ENCODE measurements around the gene BRINP2.

BRINP2 gene

GRCh38 chr1:177200290-177200689, 29.5 kb downstream of the BRINP2 start:
- Histone ChIP-seq H3K27me3 (ENCODE audit: control insufficient read depth in 1 of 2, insufficient read depth in 2 of 2, low read length in 2 of 2) (no peaks in the 10 kb centered on the region), H3K4me1 (ENCODE audit: insufficient read depth, low read length) (no peaks in the 10 kb centered on the region), H3K9me3 (ENCODE audit: low read length) (no peaks in the 10 kb centered on the region), H3K9ac (ENCODE audit: low read length) (no peak overlapping the region), H3K27ac (ENCODE audit: low read depth, low read length) (no peak overlapping the region), H3K36me3 (ENCODE audit: insufficient read depth, low read length) (no peaks in the 10 kb centered on the region), H3K4me3 (ENCODE audit: low read depth in 1 of 2, low read length in 2 of 2) (no peak overlapping the region)

- H3K27me3 ChIP-seq (ENCODE audit: control insufficient read depth in 1 of 2, insufficient read depth in 2 of 2, low read length in 2 of 2), result no peaks in the 10 kb centered on the region
- H3K9me3 ChIP-seq (ENCODE audit: low read length), result no peaks in the 10 kb centered on the region
- H3K9ac ChIP-seq (ENCODE audit: low read length), result no peak overlapping the region
- no peak overlapping the region for H3K4me3 ChIP-seq (ENCODE audit: low read depth in 1 of 2, low read length in 2 of 2)
- H3K36me3 ChIP-seq (ENCODE audit: insufficient read depth, low read length), result no peaks in the 10 kb centered on the region
- no peak overlapping the region for H3K27ac ChIP-seq (ENCODE audit: low read depth, low read length)
- peaks cover 9% of the 10 kb centered on the region for H3K4me1 ChIP-seq (ENCODE audit: insufficient read depth, low read length)
Observed at GRCh38 chr1:177206831-177207355, 36.1 kb downstream of the BRINP2 start.

GRCh38 chr1:177208920-177209319, 38.2 kb downstream of the BRINP2 start:
- H3K4me3 ChIP-seq (ENCODE audit: low read depth in 1 of 2, low read length in 2 of 2), result no peak overlapping the region
- H3K27me3 ChIP-seq (ENCODE audit: control insufficient read depth in 1 of 2, insufficient read depth in 2 of 2, low read length in 2 of 2), result no peaks in the 10 kb centered on the region
- H3K27ac ChIP-seq (ENCODE audit: low read depth, low read length), result no peak overlapping the region
- peaks cover 9% of the 10 kb centered on the region for H3K4me1 ChIP-seq (ENCODE audit: insufficient read depth, low read length)
- H3K36me3 ChIP-seq (ENCODE audit: insufficient read depth, low read length), result no peaks in the 10 kb centered on the region
- H3K9me3 ChIP-seq (ENCODE audit: low read length), result no peaks in the 10 kb centered on the region
- no peak overlapping the region for H3K9ac ChIP-seq (ENCODE audit: low read length)

GRCh38 chr1:177209357-177209756, 38.6 kb downstream of the BRINP2 start:
- Histone ChIP-seq H3K9me3 (ENCODE audit: low read length) (no peaks in the 10 kb centered on the region), H3K27me3 (ENCODE audit: control insufficient read depth in 1 of 2, insufficient read depth in 2 of 2, low read length in 2 of 2) (no peaks in the 10 kb centered on the region), H3K4me3 (ENCODE audit: low read depth in 1 of 2, low read length in 2 of 2) (no peak overlapping the region), H3K36me3 (ENCODE audit: insufficient read depth, low read length) (no peaks in the 10 kb centered on the region), H3K9ac (ENCODE audit: low read length) (no peak overlapping the region), H3K4me1 (ENCODE audit: insufficient read depth, low read length) (peaks cover 9% of the 10 kb centered on the region), H3K27ac (ENCODE audit: low read depth, low read length) (no peak overlapping the region)

GRCh38 chr1:177210071-177210470, 39.3 kb downstream of the BRINP2 start:
- Histone ChIP-seq H3K9me3 (ENCODE audit: low read length) (no peaks in the 10 kb centered on the region), H3K4me3 (ENCODE audit: low read depth in 1 of 2, low read length in 2 of 2) (no peak overlapping the region)

GRCh38 chr1:177211231-177211630, 40.5 kb downstream of the BRINP2 start:
- Histone ChIP-seq H3K27me3 (ENCODE audit: control insufficient read depth in 1 of 2, insufficient read depth in 2 of 2, low read length in 2 of 2) (no peaks in the 10 kb centered on the region), H3K4me1 (ENCODE audit: insufficient read depth, low read length) (peaks cover 9% of the 10 kb centered on the region), H3K27ac (ENCODE audit: low read depth, low read length) (no peak overlapping the region), H3K36me3 (ENCODE audit: insufficient read depth, low read length) (no peaks in the 10 kb centered on the region), H3K9ac (ENCODE audit: low read length) (no peak overlapping the region), H3K4me3 (ENCODE audit: low read depth in 1 of 2, low read length in 2 of 2) (no peak overlapping the region), H3K9me3 (ENCODE audit: low read length) (no peaks in the 10 kb centered on the region)

More at GRCh38 chr1:177210071-177210470, 39.3 kb downstream of the BRINP2 start:
- Histone ChIP-seq H3K27ac (ENCODE audit: low read depth, low read length) (no peak overlapping the region), H3K27me3 (ENCODE audit: control insufficient read depth in 1 of 2, insufficient read depth in 2 of 2, low read length in 2 of 2) (no peaks in the 10 kb centered on the region), H3K9ac (ENCODE audit: low read length) (no peak overlapping the region), H3K36me3 (ENCODE audit: insufficient read depth, low read length) (no peaks in the 10 kb centered on the region), H3K4me1 (ENCODE audit: insufficient read depth, low read length) (peaks cover 9% of the 10 kb centered on the region)

GRCh38 chr1:177216587-177217202, 45.9 kb downstream of the BRINP2 start:
- H3K9me3 ChIP-seq (ENCODE audit: low read length), result no peaks in the 10 kb centered on the region
- no peaks in the 10 kb centered on the region for H3K36me3 ChIP-seq (ENCODE audit: insufficient read depth, low read length)
- H3K4me1 ChIP-seq (ENCODE audit: insufficient read depth, low read length), result no peaks in the 10 kb centered on the region
- H3K27ac ChIP-seq (ENCODE audit: low read depth, low read length), result no peak overlapping the region
- no peak overlapping the region for H3K9ac ChIP-seq (ENCODE audit: low read length)
- H3K4me3 ChIP-seq (ENCODE audit: low read depth in 1 of 2, low read length in 2 of 2), result no peak overlapping the region
- H3K27me3 ChIP-seq (ENCODE audit: control insufficient read depth in 1 of 2, insufficient read depth in 2 of 2, low read length in 2 of 2), result no peaks in the 10 kb centered on the region

GRCh38 chr1:177219554-177220458, 49.0 kb downstream of the BRINP2 start:
- no peak overlapping the region for H3K4me3 ChIP-seq (ENCODE audit: low read depth in 1 of 2, low read length in 2 of 2)
- H3K36me3 ChIP-seq (ENCODE audit: insufficient read depth, low read length), result no peaks in the 10 kb centered on the region
- no peaks in the 10 kb centered on the region for H3K4me1 ChIP-seq (ENCODE audit: insufficient read depth, low read length)
- H3K9ac ChIP-seq (ENCODE audit: low read length), result no peak overlapping the region
- no peaks in the 10 kb centered on the region for H3K27me3 ChIP-seq (ENCODE audit: control insufficient read depth in 1 of 2, insufficient read depth in 2 of 2, low read length in 2 of 2)
- no peak overlapping the region for H3K27ac ChIP-seq (ENCODE audit: low read depth, low read length)
- no peaks in the 10 kb centered on the region for H3K9me3 ChIP-seq (ENCODE audit: low read length)

GRCh38 chr1:177223359-177223758, 52.6 kb downstream of the BRINP2 start:
- Histone ChIP-seq H3K27me3 (ENCODE audit: control insufficient read depth in 1 of 2, insufficient read depth in 2 of 2, low read length in 2 of 2) (no peaks in the 10 kb centered on the region), H3K4me3 (ENCODE audit: low read depth in 1 of 2, low read length in 2 of 2) (no peak overlapping the region), H3K36me3 (ENCODE audit: insufficient read depth, low read length) (no peaks in the 10 kb centered on the region), H3K9me3 (ENCODE audit: low read length) (no peaks in the 10 kb centered on the region), H3K4me1 (ENCODE audit: insufficient read depth, low read length) (no peaks in the 10 kb centered on the region), H3K9ac (ENCODE audit: low read length) (no peak overlapping the region), H3K27ac (ENCODE audit: low read depth, low read length) (no peak overlapping the region)

GRCh38 chr1:177227978-177228692, 57.4 kb downstream of the BRINP2 start:
- Histone ChIP-seq H3K9ac (ENCODE audit: low read length) (no peak overlapping the region), H3K36me3 (ENCODE audit: insufficient read depth, low read length) (no peaks in the 10 kb centered on the region)

GRCh38 chr1:177228693-177229065, 57.9 kb downstream of the BRINP2 start:
- H3K9ac ChIP-seq (ENCODE audit: low read length), result no peak overlapping the region
- no peaks in the 10 kb centered on the region for H3K4me1 ChIP-seq (ENCODE audit: insufficient read depth, low read length)
- no peaks in the 10 kb centered on the region for H3K9me3 ChIP-seq (ENCODE audit: low read length)
- no peaks in the 10 kb centered on the region for H3K27me3 ChIP-seq (ENCODE audit: control insufficient read depth in 1 of 2, insufficient read depth in 2 of 2, low read length in 2 of 2)
- no peak overlapping the region for H3K27ac ChIP-seq (ENCODE audit: low read depth, low read length)
- no peaks in the 10 kb centered on the region for H3K36me3 ChIP-seq (ENCODE audit: insufficient read depth, low read length)
- no peak overlapping the region for H3K4me3 ChIP-seq (ENCODE audit: low read depth in 1 of 2, low read length in 2 of 2)

More at GRCh38 chr1:177227978-177228692, 57.4 kb downstream of the BRINP2 start:
- H3K4me1 ChIP-seq (ENCODE audit: insufficient read depth, low read length), result no peaks in the 10 kb centered on the region
- no peak overlapping the region for H3K4me3 ChIP-seq (ENCODE audit: low read depth in 1 of 2, low read length in 2 of 2)
- H3K27ac ChIP-seq (ENCODE audit: low read depth, low read length), result no peak overlapping the region
- H3K27me3 ChIP-seq (ENCODE audit: control insufficient read depth in 1 of 2, insufficient read depth in 2 of 2, low read length in 2 of 2), result no peaks in the 10 kb centered on the region
- no peaks in the 10 kb centered on the region for H3K9me3 ChIP-seq (ENCODE audit: low read length)
